AG10803 (cell line): ENCODE results near the gene CERS6.

Experiments
- DNase-seq: peaks from one replicate; pipeline ENCODE4 v3.0.0; 2010; ENCODE audit warnings: low read depth
- H3K4me3 ChIP-seq: 2 replicates; pipeline ENCODE4 v1.5.1; 2011; ENCODE audit warnings: mild to moderate bottlenecking, low read length, control low read depth
- TF ChIP-seq, protein P1 (sequence below): conservative IDR thresholded peaks from 2 replicates; pipeline ENCODE4 v1.5.1; 2011; ENCODE audit warnings: mild to moderate bottlenecking, low read length, control low read depth, inconsistent platforms

CERS6 gene

DNA sequence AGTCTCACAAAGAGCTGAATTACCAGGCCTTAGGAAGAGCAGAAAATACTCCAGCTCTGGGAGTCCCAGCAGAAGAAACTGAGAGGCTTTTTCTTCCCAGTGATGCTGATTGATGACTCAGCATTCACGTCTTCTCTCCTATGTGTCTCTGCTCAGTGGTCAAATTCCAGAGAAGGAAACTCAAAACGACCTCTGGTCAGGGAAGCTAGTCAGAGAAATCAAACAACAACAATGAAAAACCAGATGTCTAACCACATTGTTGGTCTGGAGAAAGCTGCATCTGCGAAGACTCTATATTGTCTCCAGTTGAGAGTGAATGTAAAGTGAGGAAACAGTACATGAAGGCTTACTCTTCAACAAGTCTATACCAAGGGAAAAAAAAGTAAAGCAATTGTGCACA lies 28.6 kb upstream of the CERS6 start:
- H3K4me3 ChIP-seq, result no peak overlapping the region
- DNase-seq, result peak; percentile 81
- TF ChIP-seq, protein P1, sequence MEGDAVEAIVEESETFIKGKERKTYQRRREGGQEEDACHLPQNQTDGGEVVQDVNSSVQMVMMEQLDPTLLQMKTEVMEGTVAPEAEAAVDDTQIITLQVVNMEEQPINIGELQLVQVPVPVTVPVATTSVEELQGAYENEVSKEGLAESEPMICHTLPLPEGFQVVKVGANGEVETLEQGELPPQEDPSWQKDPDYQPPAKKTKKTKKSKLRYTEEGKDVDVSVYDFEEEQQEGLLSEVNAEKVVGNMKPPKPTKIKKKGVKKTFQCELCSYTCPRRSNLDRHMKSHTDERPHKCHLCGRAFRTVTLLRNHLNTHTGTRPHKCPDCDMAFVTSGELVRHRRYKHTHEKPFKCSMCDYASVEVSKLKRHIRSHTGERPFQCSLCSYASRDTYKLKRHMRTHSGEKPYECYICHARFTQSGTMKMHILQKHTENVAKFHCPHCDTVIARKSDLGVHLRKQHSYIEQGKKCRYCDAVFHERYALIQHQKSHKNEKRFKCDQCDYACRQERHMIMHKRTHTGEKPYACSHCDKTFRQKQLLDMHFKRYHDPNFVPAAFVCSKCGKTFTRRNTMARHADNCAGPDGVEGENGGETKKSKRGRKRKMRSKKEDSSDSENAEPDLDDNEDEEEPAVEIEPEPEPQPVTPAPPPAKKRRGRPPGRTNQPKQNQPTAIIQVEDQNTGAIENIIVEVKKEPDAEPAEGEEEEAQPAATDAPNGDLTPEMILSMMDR, result no peak

DNA sequence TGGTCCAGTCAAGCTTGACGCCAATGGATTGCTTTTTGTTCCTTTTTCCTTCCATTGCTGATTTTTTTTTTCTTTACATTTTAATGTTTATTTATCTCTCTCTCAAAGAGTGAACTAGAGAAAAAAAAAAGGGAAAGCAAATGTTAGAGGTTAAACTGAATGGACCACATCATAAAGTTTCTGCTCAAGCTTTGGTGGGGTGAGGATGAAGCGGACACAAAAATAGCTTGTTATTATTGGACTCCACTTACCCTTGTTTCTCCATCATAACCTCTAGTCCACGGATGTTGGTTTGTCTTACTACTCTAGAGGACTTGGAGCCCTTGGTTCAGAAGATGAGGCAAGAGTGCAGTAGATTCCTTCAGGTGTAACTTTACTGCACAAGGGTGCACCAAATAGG lies 27.6 kb upstream of the CERS6 start:
- TF ChIP-seq, protein P1, result no peak
- no peak overlapping the region for H3K4me3 ChIP-seq

DNA sequence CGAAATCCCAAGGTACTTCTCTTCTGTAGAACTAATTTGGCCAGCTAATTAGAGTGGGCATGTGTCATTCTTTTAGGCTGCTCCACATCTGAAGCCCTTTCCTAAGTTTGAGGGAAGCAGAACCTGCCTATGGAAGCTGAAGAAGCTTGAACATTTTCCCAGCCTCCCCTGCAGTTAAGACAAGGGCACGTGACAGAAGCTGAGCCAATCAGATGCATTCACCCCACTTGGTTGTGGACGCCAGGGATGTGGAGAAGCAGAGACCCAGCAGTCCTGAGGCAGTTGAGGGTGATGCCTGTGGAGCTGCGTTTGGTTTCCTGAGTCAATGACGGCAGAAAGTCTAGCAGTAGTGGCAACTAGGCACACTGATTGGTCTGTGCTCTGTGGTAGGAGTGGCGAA lies 26.1 kb upstream of the CERS6 start:
- TF ChIP-seq, protein P1, result no peak
- no peak for DNase-seq
- no peak overlapping the region for H3K4me3 ChIP-seq

More for the DNA sequence above, 27.6 kb upstream of the CERS6 start:
- no peak for DNase-seq

DNA sequence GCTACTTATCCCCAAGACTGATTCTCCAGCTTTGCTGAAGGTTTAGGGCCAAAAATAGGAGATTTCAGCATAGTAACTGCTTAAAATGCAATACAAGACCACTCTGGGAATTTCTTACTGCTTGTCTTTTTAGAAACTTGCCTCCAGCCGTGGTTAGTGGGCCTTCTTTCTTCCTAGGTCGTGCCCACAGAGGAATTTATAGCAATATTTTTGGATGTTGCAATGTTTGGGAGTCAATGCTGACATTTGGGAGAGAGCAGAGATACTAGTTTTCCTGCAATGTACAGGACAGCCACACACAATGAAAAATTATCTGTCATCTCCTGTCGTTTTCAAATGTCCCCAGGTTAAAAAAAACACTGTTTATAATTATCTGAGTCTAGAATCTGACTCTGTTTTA lies 25.6 kb upstream of the CERS6 start:
- DNase-seq, result peak; percentile 11
- TF ChIP-seq, protein P1, result no peak
- no peak overlapping the region for H3K4me3 ChIP-seq

DNA sequence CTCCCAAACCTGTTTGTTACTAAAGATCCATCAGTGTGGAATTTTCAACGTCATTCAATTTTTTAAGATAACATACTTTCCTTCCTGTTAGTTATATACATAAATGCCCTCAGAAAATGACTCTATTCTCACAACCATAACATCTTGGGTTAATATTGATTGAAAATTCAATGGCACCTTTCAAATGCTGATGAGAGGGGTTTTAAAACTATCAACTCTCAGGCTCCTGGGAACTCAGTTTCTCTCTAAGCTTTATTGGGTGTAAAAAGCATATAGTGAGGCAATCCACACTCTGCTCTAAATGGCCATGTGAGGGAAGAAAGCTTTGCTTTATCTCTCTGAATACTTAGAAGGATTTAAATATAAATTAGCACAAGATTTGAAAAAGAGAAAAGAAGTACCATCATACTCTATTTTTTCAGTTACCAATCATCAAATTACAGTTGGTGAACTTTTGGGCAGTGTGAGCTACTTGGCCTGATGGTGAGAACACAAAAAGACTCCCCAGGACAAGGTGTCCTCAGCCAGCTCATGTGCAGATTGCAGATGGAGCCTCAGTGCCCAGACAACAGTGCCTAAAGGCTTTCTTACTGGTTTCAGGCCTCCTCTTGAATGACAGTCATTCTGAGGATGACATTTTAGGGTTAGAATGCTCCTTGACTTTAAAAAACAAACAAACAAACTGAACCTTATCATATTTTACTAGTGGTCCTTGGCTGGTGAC lies 24.6 kb upstream of the CERS6 start:
- TF ChIP-seq, protein P1, result no peak
- H3K4me3 ChIP-seq, result no peak overlapping the region
- DNase-seq, result no peak

DNA sequence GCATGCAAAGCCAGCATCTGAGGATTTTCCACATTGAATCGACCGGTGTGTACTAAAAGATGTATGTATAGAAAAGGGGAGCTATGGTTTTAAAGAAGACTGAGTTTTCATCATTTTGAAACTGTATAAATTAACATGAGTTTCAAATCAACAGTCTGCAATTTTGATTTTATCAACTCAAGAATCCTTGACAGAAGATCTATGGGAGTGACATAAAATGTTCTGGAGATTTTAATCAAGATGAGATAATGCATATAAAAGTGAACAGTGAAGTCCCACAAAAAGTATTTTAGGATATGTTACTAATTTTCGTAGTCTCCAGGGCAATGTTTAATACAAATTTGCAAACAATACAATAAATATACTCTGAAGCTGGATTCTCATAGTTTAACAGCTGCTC lies 24.0 kb upstream of the CERS6 start:
- no peak overlapping the region for H3K4me3 ChIP-seq
- DNase-seq, result no peak
- TF ChIP-seq, protein P1, result no peak

DNA sequence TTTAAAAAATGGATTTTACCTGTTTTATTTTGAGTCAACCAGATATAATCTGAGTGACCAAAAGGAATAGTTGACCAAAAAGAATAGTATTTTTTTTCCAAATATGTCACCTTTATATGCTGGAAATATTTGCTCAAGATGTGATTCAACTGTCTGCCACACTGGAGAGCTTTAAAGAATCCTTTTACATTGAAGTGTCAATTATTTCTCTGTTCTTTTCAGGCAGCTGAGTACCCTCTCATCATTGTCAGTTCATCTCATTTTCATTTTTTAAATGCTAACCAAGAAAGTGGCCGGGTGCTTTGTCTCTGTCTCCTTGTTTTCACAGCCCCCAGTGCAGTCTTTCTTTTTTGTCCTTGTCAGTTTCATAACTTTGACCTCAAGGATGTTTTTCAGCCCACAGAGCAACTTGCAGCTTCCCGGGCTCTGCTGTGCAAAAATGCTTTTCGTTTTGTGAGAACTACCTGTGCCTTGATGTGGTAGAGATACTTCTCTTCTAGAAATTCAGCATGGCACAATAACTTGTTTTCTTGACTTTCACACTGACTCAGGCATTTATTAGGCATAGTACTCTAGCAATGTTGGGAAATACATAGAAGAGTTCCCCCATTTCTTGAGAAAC lies 23.4 kb upstream of the CERS6 start:
- no peak overlapping the region for H3K4me3 ChIP-seq
- no peak for DNase-seq

More for the DNA sequence above, 23.4 kb upstream of the CERS6 start:
- TF ChIP-seq, protein P1, result no peak
